ENCODE data around the gene CHRNE. TPM values are rescaled to one million over a fixed set of nuclear protein-coding genes. Genes with fewer than 3 reads are reported as not detected.
"Not testable (repeated sequence)": the region's sequence is repeated elsewhere in the genome, so short reads cannot be mapped to it uniquely, and the experiment has no call there.

The CHRNE gene
- total and polyA plus RNA-seq, 8 donors = 0.56 to 4.9 (median 0.92) TPM

DNA sequence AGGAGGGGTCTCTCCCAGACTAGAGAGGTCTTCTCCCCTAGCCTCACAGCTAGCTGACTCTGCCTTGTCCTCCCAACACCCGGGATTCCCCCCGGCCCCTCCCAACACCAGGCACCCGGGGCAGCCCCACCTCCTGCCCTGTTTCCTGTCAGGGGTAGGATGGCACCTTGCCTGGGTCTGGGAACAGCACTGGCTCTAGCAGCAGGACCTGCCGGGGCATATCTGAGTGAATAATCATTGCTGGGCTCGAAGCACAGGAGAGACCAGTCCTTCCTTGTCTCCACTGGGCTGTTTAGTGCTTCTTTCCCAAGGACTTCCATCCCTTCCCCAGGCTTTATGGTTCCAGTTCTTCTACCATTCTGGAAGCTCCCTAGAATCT, 44.0 kb downstream of the CHRNE start:
- Histone ChIP-seq H3K4me3 (peak overlapping the region in 1 of 2 donors; percentile 18), H3K9me3 (no peaks in the 10 kb centered on the region), H3K27ac (peak overlapping the region; percentile 45 to 62), H3K27me3 (no peaks in the 10 kb centered on the region), H3K36me3 (peaks cover 0 to 11% of the 10 kb centered on the region in 2 donors), H3K4me1 (peaks cover 8 to 42% of the 10 kb centered on the region in 2 donors)
- intact Hi-C loops (cut with DNase I) = no loop called here
- no peak for TF ChIP-seq CTCF (IDR thresholded peaks at IDR 0.05)
- ATAC-seq (peak; percentile 68), DNase-seq (peak in 1 of 4 donors; percentile 46)

- TF ChIP-seq CTCF (IDR thresholded peaks at IDR 0.05) = no peak
- H3K27ac ChIP-seq = peak overlapping the region; percentile 45 to 62
- peaks cover 11 to 47% of the 10 kb centered on the region in 2 donors for H3K4me1 ChIP-seq
- H3K9me3 ChIP-seq = no peaks in the 10 kb centered on the region
- peaks cover 0 to 11% of the 10 kb centered on the region in 2 donors for H3K36me3 ChIP-seq
- no peaks in the 10 kb centered on the region for H3K27me3 ChIP-seq
- intact Hi-C loops (cut with DNase I) = no loop called here
- DNase-seq = no peak
- ATAC-seq = peak; percentile 31
- no peak overlapping the region for H3K4me3 ChIP-seq
Observed at GRCh38 chr17:4858068-4858881, 44.6 kb downstream of the CHRNE start.

DNA sequence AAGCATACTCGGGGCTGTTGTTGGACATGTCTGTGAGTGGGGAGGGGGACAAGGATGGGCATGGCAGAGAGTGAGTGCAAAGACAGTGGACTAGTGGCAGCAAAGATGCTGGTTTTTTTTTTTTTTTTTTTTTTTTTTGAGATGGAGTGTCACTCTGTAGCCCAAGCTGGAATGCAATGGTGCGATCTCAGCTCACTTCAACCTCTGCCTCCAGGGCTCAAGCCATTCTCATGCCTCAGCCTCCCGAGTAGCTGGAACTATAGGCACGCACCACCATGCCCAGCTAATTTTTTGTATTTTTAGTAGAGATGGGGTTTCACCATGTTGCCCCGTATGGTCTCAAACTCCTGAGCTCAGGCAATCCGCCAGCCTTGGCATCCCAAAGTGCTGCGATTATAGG, 45.6 kb downstream of the CHRNE start:
- intact Hi-C loops (cut with DNase I); DNase-seq: not testable (repeated sequence)
- peak overlapping the region; percentile 45 to 62 for H3K27ac ChIP-seq

DNA sequence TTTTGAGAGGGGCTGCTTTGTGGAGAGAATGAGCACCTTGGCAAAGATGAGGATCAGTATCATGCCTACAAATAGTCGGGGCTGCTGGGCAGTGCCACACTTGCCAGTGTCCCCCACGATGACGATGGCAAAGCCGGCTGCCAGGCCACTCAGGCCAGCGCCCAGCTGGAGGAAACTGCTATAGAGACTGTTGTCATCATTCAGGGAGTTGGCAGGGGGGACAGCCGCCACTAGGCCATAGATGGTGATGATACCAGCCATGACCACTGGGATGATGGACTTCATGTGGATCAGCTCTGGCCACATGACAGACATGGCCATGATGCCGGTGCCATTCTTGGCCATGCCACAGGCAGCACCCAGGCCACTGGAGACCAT, 46.0 kb downstream of the CHRNE start:
- ATAC-seq = no peak
- Histone ChIP-seq H3K9me3 (no peaks in the 10 kb centered on the region), H3K4me3 (no peak overlapping the region), H3K27ac (peak overlapping the region in 1 of 2 donors; percentile 55), H3K4me1 (peaks cover 11 to 52% of the 10 kb centered on the region in 2 donors), H3K27me3 (no peaks in the 10 kb centered on the region), H3K36me3 (peaks cover 0 to 11% of the 10 kb centered on the region in 2 donors)
- TF ChIP-seq CTCF (IDR thresholded peaks at IDR 0.05) = no peak
- DNase-seq = no peak
- intact Hi-C loops (cut with DNase I) = no loop called here

More for the DNA sequence above, 45.6 kb downstream of the CHRNE start:
- not testable (repeated sequence) for H3K4me3 ChIP-seq, ATAC-seq, H3K27me3 ChIP-seq, H3K9me3 ChIP-seq
- H3K36me3 ChIP-seq = peaks cover 0 to 11% of the 10 kb centered on the region in 2 donors
- peaks cover 11 to 49% of the 10 kb centered on the region in 2 donors for H3K4me1 ChIP-seq

GRCh38 chr17:4856271-4856936, 46.5 kb downstream of the CHRNE start:
- Histone ChIP-seq H3K9me3 (no peaks in the 10 kb centered on the region), H3K4me3 (no peak overlapping the region), H3K27me3 (no peaks in the 10 kb centered on the region), H3K4me1 (peaks cover 15 to 56% of the 10 kb centered on the region in 2 donors), H3K27ac (peak overlapping the region in 1 of 2 donors; percentile 55), H3K36me3 (peaks cover 0 to 8% of the 10 kb centered on the region in 2 donors)
- ATAC-seq = no peak
- TF ChIP-seq CTCF (IDR thresholded peaks at IDR 0.05) = no peak
- no peak for DNase-seq
- intact Hi-C loops (cut with DNase I) = no loop called here

Measured in left lung (tissue), 10 donors.